ENCODE measurements around the gene PTPN23. TPM values are rescaled to one million over a fixed set of nuclear protein-coding genes. Genes with fewer than 3 reads are reported as not detected.

PTPN23 gene
- total RNA-seq, 2 experiments from 2014 or later = 25.9 to 30.3 TPM

- no peak for DNase-seq
- H3K4me3 Mint-ChIP-seq = no peak overlapping the region
- H3K4me1 Mint-ChIP-seq = peaks cover 31% of the 10 kb centered on the region
- H3K36me3 Mint-ChIP-seq = peaks cover 20% of the 10 kb centered on the region
- H3K9me3 Mint-ChIP-seq = no peaks in the 10 kb centered on the region
- H3K27me3 Mint-ChIP-seq = no peaks in the 10 kb centered on the region
- H3K27ac Mint-ChIP-seq = no peak overlapping the region
These were observed 4.2 kb downstream of the PTPN23 start for GRCh38 chr3:47385007-47385406.

- H3K9me3 Mint-ChIP-seq = no peaks in the 10 kb centered on the region
- no peak overlapping the region for H3K27ac Mint-ChIP-seq
- no peak overlapping the region for H3K4me3 Mint-ChIP-seq
- H3K4me1 Mint-ChIP-seq = peaks cover 31% of the 10 kb centered on the region
- no peaks in the 10 kb centered on the region for H3K27me3 Mint-ChIP-seq
- peaks cover 19% of the 10 kb centered on the region for H3K36me3 Mint-ChIP-seq
- no peak for DNase-seq
These were observed 5.0 kb downstream of the PTPN23 start for GRCh38 chr3:47385796-47386195.

- DNase-seq = no peak
- no peak overlapping the region for H3K4me3 Mint-ChIP-seq
- H3K27ac Mint-ChIP-seq = no peak overlapping the region
- H3K9me3 Mint-ChIP-seq = no peaks in the 10 kb centered on the region
- H3K4me1 Mint-ChIP-seq = peaks cover 33% of the 10 kb centered on the region
- H3K36me3 Mint-ChIP-seq = peaks cover 11% of the 10 kb centered on the region
- no peaks in the 10 kb centered on the region for H3K27me3 Mint-ChIP-seq
These were observed 12.1 kb downstream of the PTPN23 start for GRCh38 chr3:47392933-47393332.

- Mint-ChIP-seq H3K4me3 (no peak overlapping the region), H3K36me3 (peaks cover 5% of the 10 kb centered on the region), H3K27me3 (no peaks in the 10 kb centered on the region), H3K4me1 (peaks cover 33% of the 10 kb centered on the region), H3K27ac (no peak overlapping the region), H3K9me3 (no peaks in the 10 kb centered on the region)
- no peak for DNase-seq
These were observed 13.5 kb downstream of the PTPN23 start for GRCh38 chr3:47394140-47394870.

GRCh38 chr3:47394881-47395280, 14.1 kb downstream of the PTPN23 start:
- no peak overlapping the region for H3K27ac Mint-ChIP-seq
- H3K4me3 Mint-ChIP-seq = no peak overlapping the region
- no peak for DNase-seq
- H3K27me3 Mint-ChIP-seq = no peaks in the 10 kb centered on the region
- H3K9me3 Mint-ChIP-seq = no peaks in the 10 kb centered on the region
- H3K36me3 Mint-ChIP-seq = peaks cover 6% of the 10 kb centered on the region
- H3K4me1 Mint-ChIP-seq = peaks cover 33% of the 10 kb centered on the region

- DNase-seq = no peak
- peaks cover 25% of the 10 kb centered on the region for H3K4me1 Mint-ChIP-seq
- peaks cover 6% of the 10 kb centered on the region for H3K36me3 Mint-ChIP-seq
- H3K27me3 Mint-ChIP-seq = no peaks in the 10 kb centered on the region
- no peak overlapping the region for H3K4me3 Mint-ChIP-seq
- H3K9me3 Mint-ChIP-seq = no peaks in the 10 kb centered on the region
- no peak overlapping the region for H3K27ac Mint-ChIP-seq
These were observed 17.4 kb downstream of the PTPN23 start for GRCh38 chr3:47398228-47398627.

- H3K4me1 Mint-ChIP-seq = peaks cover 24% of the 10 kb centered on the region
- no peaks in the 10 kb centered on the region for H3K9me3 Mint-ChIP-seq
- H3K4me3 Mint-ChIP-seq = no peak overlapping the region
- H3K36me3 Mint-ChIP-seq = peaks cover 6% of the 10 kb centered on the region
- no peak for DNase-seq
- H3K27ac Mint-ChIP-seq = no peak overlapping the region
- no peaks in the 10 kb centered on the region for H3K27me3 Mint-ChIP-seq
These were observed 18.2 kb downstream of the PTPN23 start for GRCh38 chr3:47399016-47399415.

- Mint-ChIP-seq H3K4me1 (peaks cover 18% of the 10 kb centered on the region), H3K36me3 (peaks cover 6% of the 10 kb centered on the region), H3K27ac (no peak overlapping the region), H3K9me3 (no peaks in the 10 kb centered on the region), H3K27me3 (no peaks in the 10 kb centered on the region), H3K4me3 (no peak overlapping the region)
- DNase-seq = no peak
These were observed 18.9 kb downstream of the PTPN23 start for GRCh38 chr3:47399531-47400270.

- Mint-ChIP-seq H3K36me3 (peaks cover 5% of the 10 kb centered on the region), H3K9me3 (no peaks in the 10 kb centered on the region), H3K4me3 (no peak overlapping the region), H3K4me1 (no peaks in the 10 kb centered on the region), H3K27me3 (no peaks in the 10 kb centered on the region), H3K27ac (no peak overlapping the region)
- DNase-seq = no peak
These were observed 23.6 kb downstream of the PTPN23 start for GRCh38 chr3:47404431-47404876.

GRCh38 chr3:47404955-47405790, 24.4 kb downstream of the PTPN23 start:
- no peaks in the 10 kb centered on the region for H3K4me1 Mint-ChIP-seq
- no peak for DNase-seq
- H3K9me3 Mint-ChIP-seq = no peaks in the 10 kb centered on the region
- H3K27ac Mint-ChIP-seq = peak overlapping the region; percentile 29
- no peak overlapping the region for H3K4me3 Mint-ChIP-seq
- peaks cover 5% of the 10 kb centered on the region for H3K36me3 Mint-ChIP-seq
- H3K27me3 Mint-ChIP-seq = no peaks in the 10 kb centered on the region

GRCh38 chr3:47405820-47406761, 25.3 kb downstream of the PTPN23 start:
- Mint-ChIP-seq H3K4me1 (no peaks in the 10 kb centered on the region), H3K4me3 (no peak overlapping the region), H3K27me3 (no peaks in the 10 kb centered on the region), H3K36me3 (peaks cover 5% of the 10 kb centered on the region), H3K9me3 (no peaks in the 10 kb centered on the region), H3K27ac (no peak overlapping the region)
- no peak for DNase-seq

GRCh38 chr3:47406762-47407149, 25.9 kb downstream of the PTPN23 start:
- Mint-ChIP-seq H3K4me3 (no peak overlapping the region), H3K9me3 (no peaks in the 10 kb centered on the region), H3K36me3 (peaks cover 7% of the 10 kb centered on the region), H3K27ac (peak overlapping the region; percentile 42), H3K27me3 (no peaks in the 10 kb centered on the region), H3K4me1 (no peaks in the 10 kb centered on the region)
- no peak for DNase-seq

- Mint-ChIP-seq H3K4me3 (no peak overlapping the region), H3K9me3 (no peaks in the 10 kb centered on the region), H3K27me3 (no peaks in the 10 kb centered on the region), H3K4me1 (no peaks in the 10 kb centered on the region), H3K27ac (no peak overlapping the region), H3K36me3 (peaks cover 7% of the 10 kb centered on the region)
- no peak for DNase-seq
These were observed 26.4 kb downstream of the PTPN23 start for GRCh38 chr3:47407237-47407636.
